ENCODE measurements around the gene ITGB3. TPM values are rescaled to one million over a fixed set of nuclear protein-coding genes. Genes with fewer than 3 reads are reported as not detected.

The ITGB3 gene
- total RNA-seq (2021; ENCODE audit: unreplicated experiment) (not detected), Bru-seq, nascent RNA (percentile 29 among the genes with signal in this experiment), BruChase-seq, experiment 1, labeled RNA remaining after a 6-hour chase (percentile 34 among the genes with signal in this experiment), BruChase-seq, experiment 2, labeled RNA remaining after a 2-hour chase (percentile 30 among the genes with signal in this experiment)
- polyA plus RNA-seq (2012): 0.14 and 0.15 TPM in 2 replicates
- long read RNA-seq: 0 reads

DNA sequence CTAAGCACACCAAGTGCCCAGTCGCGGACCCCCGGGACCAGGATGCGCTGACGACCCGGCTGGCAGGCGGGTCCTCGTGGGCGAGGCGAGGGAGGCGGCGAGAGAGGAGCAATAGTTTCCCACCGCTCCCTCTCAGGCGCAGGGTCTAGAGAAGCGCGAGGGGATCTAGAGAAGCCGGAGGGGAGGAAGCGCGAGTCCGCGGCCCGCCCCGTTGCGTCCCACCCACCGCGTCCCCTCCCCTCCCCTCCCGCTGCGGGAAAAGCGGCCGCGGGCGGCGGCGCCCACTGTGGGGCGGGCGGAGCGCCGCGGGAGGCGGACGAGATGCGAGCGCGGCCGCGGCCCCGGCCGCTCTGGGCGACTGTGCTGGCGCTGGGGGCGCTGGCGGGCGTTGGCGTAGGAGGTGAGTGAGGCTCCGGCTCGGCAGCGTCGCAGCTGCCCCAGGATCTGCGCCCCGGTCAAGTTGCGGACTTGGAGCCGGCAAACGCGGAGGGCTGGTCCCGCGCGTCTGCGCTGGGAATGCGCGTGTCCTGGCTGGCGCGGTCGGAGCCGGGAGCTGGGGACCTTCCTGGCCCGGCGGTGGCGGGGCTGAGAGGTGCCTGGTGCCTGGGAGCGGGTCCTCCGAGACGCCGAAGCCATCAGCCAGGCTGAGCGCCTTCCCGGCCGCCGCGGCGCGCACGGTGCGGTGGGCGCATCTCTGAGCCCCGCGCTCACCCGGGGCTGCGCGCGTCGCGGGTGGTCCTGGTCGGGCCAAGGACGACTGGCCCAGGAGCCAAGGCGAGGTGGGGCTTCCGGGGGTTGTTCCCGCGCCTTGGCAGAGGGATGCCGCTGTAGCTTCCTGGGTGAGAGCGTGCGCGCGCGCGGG lies at the start of gene ITGB3:
TSS of gene ITGB3 (plus strand) at position 287 of the 862 bp plus-strand sequence. CDS start at position 322, 35 bp downstream.
- Histone ChIP-seq H3K4me2 (ENCODE audit: low read length) (peak within 1 kb of the TSS; percentile 78), H3K79me2 (ENCODE audit: insufficient read depth, low read length) (no peaks in the 10 kb centered on the region), H3K36me3 (ENCODE audit: control insufficient read depth in 1 of 2, insufficient read depth in 2 of 2, low read length in 2 of 2) (no peaks in the 10 kb centered on the region), H3K9me3 (ENCODE audit: control insufficient read depth in 1 of 2, insufficient read depth in 1 of 2, low read depth in 1 of 2, low read length in 2 of 2) (no peaks in the 10 kb centered on the region; a peak in 1 of 4 replicates), H2AFZ (ENCODE audit: low read depth, low read length, poor library complexity, severe bottlenecking) (peak within 1 kb of the TSS; percentile 99), H3K4me3 (replicated peaks in 1 of 2; ENCODE audit: low read depth in 1 of 2, low read length in 2 of 2) (peak within 1 kb of the TSS; percentile 34 to 53), H3K4me1 (ENCODE audit: control insufficient read depth in 1 of 2, insufficient read depth in 2 of 2, low read length in 2 of 2) (peaks cover 5 to 20% of the 10 kb centered on the region in 2 experiments; a peak in 3 of 4 replicates), H3K27ac (ENCODE audit: low read depth, low read length) (no peak within 1 kb of the TSS; the same call in 1 of the 2 replicates), H3K9ac (ENCODE audit: low read length) (peak within 1 kb of the TSS; percentile 24; the same call in 1 of the 2 replicates), H3K27me3 (ENCODE audit: insufficient read depth, low read length) (no peaks in the 10 kb centered on the region), H3K9me2 (ENCODE audit: insufficient read depth) (no peaks in the 10 kb centered on the region), H4K20me1 (ENCODE audit: insufficient read depth) (no peaks in the 10 kb centered on the region)
- POLR2A ChIA-PET: interaction anchor here (1.1 kb wide), 1 partner anchor 14 kb away, joined by 3 read pairs; no protein-coding TSS in a partner anchor
- no TSS peak for BruUV-seq (replicated peaks)
- intact Hi-C loops (cut with micrococcal nuclease): no loop called here
- DNase-seq (ENCODE audit: low read depth, low spot score) (peak; percentile 50), ATAC-seq (peak; percentile 98)
- RAD21 ChIA-PET (ENCODE audit: low non-redundant PET in 1 of 2, low total read pairs in 2 of 2, uncharacterized antibody in 2 of 2, unreplicated experiment in 2 of 2): no interaction called here
- CTCF ChIA-PET: no interaction called here
- TF ChIP-seq POLR2A (IDR thresholded peaks at IDR 0.05; ENCODE audit: borderline replicate concordance, extremely low read depth, insufficient read depth, insufficient read length) (no peak), CBX3 (IDR thresholded peaks at IDR 0.05; ENCODE audit: low read depth) (0 out of 2 replicates have a peak, but pooled peaks have one; percentile 45), YY1 (IDR thresholded peaks at IDR 0.05; ENCODE audit: extremely low read depth, insufficient replicate concordance, low read depth, low read length) (no peak), EGR1 (IDR thresholded peaks at IDR 0.05; ENCODE audit: low read depth) (peak; percentile 64), FOSL1 (IDR thresholded peaks at IDR 0.05; ENCODE audit: low read depth) (no peak), EZH2 (IDR thresholded peaks at IDR 0.05) (no peak), TCF7L2 (IDR thresholded peaks at IDR 0.05; ENCODE audit: borderline replicate concordance, extremely low read depth, insufficient read depth, insufficient read length) (peak; percentile 56), EZH2phosphoT487 (IDR thresholded peaks at IDR 0.05; ENCODE audit: borderline replicate concordance) (no peak), POLR2AphosphoS5 (IDR thresholded peaks at IDR 0.05; ENCODE audit: low read depth, low read length) (no peak), SRF (IDR thresholded peaks at IDR 0.05; ENCODE audit: low read depth) (no peak), JUND (IDR thresholded peaks at IDR 0.05) (no peak), ELF1 (IDR thresholded peaks at IDR 0.05; ENCODE audit: borderline replicate concordance, low read depth) (no peak), RAD21 (IDR thresholded peaks at IDR 0.05; ENCODE audit: low read depth) (peak; percentile 29; the same call in 1 of the 2 replicates), SIN3A (IDR thresholded peaks at IDR 0.05; ENCODE audit: low read depth) (no peak), SP1 (IDR thresholded peaks at IDR 0.05; ENCODE audit: low read depth) (no peak)
- TF ChIP-seq, protein P1, sequence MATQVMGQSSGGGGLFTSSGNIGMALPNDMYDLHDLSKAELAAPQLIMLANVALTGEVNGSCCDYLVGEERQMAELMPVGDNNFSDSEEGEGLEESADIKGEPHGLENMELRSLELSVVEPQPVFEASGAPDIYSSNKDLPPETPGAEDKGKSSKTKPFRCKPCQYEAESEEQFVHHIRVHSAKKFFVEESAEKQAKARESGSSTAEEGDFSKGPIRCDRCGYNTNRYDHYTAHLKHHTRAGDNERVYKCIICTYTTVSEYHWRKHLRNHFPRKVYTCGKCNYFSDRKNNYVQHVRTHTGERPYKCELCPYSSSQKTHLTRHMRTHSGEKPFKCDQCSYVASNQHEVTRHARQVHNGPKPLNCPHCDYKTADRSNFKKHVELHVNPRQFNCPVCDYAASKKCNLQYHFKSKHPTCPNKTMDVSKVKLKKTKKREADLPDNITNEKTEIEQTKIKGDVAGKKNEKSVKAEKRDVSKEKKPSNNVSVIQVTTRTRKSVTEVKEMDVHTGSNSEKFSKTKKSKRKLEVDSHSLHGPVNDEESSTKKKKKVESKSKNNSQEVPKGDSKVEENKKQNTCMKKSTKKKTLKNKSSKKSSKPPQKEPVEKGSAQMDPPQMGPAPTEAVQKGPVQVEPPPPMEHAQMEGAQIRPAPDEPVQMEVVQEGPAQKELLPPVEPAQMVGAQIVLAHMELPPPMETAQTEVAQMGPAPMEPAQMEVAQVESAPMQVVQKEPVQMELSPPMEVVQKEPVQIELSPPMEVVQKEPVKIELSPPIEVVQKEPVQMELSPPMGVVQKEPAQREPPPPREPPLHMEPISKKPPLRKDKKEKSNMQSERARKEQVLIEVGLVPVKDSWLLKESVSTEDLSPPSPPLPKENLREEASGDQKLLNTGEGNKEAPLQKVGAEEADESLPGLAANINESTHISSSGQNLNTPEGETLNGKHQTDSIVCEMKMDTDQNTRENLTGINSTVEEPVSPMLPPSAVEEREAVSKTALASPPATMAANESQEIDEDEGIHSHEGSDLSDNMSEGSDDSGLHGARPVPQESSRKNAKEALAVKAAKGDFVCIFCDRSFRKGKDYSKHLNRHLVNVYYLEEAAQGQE (IDR thresholded peaks at IDR 0.05; ENCODE audit: low read depth): no peak
- TF ChIP-seq, protein P2, sequence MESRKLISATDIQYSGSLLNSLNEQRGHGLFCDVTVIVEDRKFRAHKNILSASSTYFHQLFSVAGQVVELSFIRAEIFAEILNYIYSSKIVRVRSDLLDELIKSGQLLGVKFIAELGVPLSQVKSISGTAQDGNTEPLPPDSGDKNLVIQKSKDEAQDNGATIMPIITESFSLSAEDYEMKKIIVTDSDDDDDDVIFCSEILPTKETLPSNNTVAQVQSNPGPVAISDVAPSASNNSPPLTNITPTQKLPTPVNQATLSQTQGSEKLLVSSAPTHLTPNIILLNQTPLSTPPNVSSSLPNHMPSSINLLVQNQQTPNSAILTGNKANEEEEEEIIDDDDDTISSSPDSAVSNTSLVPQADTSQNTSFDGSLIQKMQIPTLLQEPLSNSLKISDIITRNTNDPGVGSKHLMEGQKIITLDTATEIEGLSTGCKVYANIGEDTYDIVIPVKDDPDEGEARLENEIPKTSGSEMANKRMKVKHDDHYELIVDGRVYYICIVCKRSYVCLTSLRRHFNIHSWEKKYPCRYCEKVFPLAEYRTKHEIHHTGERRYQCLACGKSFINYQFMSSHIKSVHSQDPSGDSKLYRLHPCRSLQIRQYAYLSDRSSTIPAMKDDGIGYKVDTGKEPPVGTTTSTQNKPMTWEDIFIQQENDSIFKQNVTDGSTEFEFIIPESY (IDR thresholded peaks at IDR 0.05; ENCODE audit: extremely low read depth, insufficient replicate concordance, low read length): no peak
- TF ChIP-seq, protein P3, sequence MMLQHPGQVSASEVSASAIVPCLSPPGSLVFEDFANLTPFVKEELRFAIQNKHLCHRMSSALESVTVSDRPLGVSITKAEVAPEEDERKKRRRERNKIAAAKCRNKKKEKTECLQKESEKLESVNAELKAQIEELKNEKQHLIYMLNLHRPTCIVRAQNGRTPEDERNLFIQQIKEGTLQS (IDR thresholded peaks at IDR 0.05): no peak

Data from HCT116 (cell line).